ENCODE data around the gene SELENOS. TPM values are rescaled to one million over a fixed set of nuclear protein-coding genes. Genes with fewer than 3 reads are reported as not detected.

The SELENOS gene
- total and polyA plus RNA-seq, 11 donors = 38.7 to 209 (median 49.8) TPM

DNA sequence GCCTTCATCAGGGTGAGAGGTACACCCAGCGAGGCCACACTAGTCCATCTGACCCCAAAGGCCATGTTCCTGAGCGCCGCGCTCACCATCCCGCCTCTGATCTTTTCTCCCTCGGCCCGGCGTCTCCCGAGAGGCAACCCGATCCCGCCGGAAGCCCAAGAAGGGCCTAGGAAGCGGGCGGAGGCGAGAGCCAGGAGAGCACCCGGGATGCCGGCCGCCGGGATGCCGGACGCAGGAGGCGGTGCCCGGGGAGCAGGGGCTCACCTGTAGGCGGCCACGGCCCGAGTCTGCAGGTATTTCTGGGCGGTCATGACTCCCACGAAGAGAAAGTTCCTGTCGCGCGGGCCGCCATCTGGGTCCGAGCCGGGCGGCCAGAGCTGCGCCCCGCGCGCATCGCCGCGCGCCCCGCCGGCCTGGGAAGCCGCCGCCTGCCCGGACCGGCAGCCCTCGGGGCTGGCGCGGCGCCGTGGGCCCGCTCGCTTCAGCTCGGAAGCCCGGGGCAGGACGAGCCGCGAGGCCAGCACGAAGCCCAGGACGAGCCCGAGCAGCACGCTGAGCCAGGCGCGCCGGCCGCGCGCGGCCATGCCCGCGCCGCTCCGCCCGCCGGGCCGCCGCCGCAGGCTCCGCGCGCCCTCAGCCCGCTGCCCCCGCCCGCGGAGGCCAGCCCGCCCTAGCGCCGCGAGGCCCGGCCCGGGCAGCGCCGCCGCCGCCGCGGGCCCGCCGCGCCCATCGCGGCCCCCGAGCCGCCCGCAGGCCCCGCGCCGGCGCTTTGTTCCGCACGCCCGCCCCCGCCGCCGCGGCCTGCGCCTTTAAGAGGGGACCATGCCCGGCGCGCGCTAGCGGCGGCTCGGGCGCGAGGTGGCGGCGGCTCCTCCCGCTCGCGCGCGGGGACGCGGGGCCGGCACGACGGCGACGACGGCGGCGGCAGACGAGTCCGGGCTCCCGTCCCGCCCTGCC, 26.1 kb downstream of the SELENOS start:
- Histone ChIP-seq H3K27ac (peak overlapping the region; percentile 87 to 97 (median 90)), H3K4me3 (peak overlapping the region; percentile 64 to 99 (median 86)), H3K36me3 (peaks cover 0 to 20% (median 4%) of the 10 kb centered on the region in 9 donors), H3K9me3 (no peaks in the 10 kb centered on the region), H3K4me1 (peaks cover 0 to 69% (median 52%) of the 10 kb centered on the region in 12 donors), H3K27me3 (no peaks in the 10 kb centered on the region)
- ATAC-seq = peak in 3 of 4 donors; percentile 4 to 49 (median 38)
- peak in 3 of 5 donors; percentile 34 to 76 (median 55) for DNase-seq
- intact Hi-C loops (cut with DNase I) = loop anchor here in 8 of 10 donors (2.0 to 10.0 kb wide), 9 partner anchors 64 to 626 kb away; no protein-coding TSS in a partner anchor
- TF ChIP-seq POLR2A (IDR thresholded peaks at IDR 0.05) = no peak
- TF ChIP-seq, protein P1, sequence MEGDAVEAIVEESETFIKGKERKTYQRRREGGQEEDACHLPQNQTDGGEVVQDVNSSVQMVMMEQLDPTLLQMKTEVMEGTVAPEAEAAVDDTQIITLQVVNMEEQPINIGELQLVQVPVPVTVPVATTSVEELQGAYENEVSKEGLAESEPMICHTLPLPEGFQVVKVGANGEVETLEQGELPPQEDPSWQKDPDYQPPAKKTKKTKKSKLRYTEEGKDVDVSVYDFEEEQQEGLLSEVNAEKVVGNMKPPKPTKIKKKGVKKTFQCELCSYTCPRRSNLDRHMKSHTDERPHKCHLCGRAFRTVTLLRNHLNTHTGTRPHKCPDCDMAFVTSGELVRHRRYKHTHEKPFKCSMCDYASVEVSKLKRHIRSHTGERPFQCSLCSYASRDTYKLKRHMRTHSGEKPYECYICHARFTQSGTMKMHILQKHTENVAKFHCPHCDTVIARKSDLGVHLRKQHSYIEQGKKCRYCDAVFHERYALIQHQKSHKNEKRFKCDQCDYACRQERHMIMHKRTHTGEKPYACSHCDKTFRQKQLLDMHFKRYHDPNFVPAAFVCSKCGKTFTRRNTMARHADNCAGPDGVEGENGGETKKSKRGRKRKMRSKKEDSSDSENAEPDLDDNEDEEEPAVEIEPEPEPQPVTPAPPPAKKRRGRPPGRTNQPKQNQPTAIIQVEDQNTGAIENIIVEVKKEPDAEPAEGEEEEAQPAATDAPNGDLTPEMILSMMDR (IDR thresholded peaks at IDR 0.05) = no peak
- 0 to 3% (median 1%) methylated on average over 22 to 150 of the region's 150 CpGs for WGBS, 4 donors

DNA sequence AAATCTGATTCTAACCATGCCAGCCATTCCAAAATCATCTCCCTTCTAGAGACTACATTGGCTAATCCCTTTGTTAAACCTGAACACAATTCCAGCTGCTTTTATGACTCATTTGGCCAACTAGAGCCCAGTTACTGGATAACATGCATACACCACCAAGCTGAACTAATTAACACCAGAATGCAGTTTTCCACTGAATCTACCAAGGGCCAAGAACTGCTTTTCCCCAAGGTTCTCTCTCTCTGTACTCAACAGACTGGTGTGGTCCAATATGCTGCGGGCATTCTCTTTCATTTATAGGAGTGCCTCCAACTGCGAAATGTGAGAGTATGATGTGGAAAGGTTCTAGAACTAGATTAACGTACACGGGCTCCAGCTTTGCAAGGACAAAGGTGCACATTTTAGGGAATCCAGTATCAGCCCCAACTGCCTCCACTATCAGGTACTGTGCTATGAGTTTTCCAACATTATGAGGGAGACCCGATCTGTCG, 26.9 kb downstream of the SELENOS start:
- Histone ChIP-seq H3K36me3 (peaks cover 0 to 20% (median 4%) of the 10 kb centered on the region in 9 donors), H3K4me3 (peak overlapping the region; percentile 64 to 98 (median 86)), H3K9me3 (no peaks in the 10 kb centered on the region), H3K27me3 (no peaks in the 10 kb centered on the region), H3K27ac (peak overlapping the region; percentile 38 to 91 (median 76)), H3K4me1 (peaks cover 0 to 70% (median 54%) of the 10 kb centered on the region in 12 donors)
- 3 to 14% (median 13%) methylated on average over 6 of the region's 6 CpGs for WGBS, 4 donors
- intact Hi-C loops (cut with DNase I) = loop anchor here in 8 of 10 donors (2.0 to 10.0 kb wide), 9 partner anchors 63 to 626 kb away; no protein-coding TSS in a partner anchor
- peak in 1 of 4 donors; percentile 6 for ATAC-seq
- TF ChIP-seq, protein P1 (IDR thresholded peaks at IDR 0.05) = no peak
- TF ChIP-seq POLR2A (IDR thresholded peaks at IDR 0.05) = no peak
- no peak for DNase-seq

DNA sequence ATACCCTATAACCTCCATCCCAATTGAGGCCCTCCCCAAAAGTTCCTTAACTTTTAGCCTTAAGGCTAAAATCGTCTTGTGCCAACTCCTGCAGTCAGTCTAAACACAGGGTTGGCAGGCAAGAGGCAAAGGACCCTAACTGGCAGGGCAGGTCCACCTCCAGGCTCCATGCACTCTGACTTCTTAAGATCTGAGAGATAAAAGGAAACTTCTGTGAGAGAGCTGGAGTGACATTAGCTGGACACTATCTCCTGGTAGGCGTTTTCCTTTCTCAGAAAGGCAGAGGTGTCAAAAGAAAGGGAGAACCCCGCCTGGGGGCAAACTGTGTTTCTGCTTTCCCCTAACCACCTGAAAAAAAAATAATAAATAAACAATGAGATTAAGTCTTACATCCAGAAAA, 29.0 kb downstream of the SELENOS start:
- H3K27ac ChIP-seq = peak overlapping the region in 1 of 12 donors; percentile 28
- H3K4me1 ChIP-seq = peaks cover 0 to 83% (median 66%) of the 10 kb centered on the region in 12 donors
- H3K4me3 ChIP-seq = peak overlapping the region in 2 of 12 donors; percentile 3 to 96
- H3K9me3 ChIP-seq = no peaks in the 10 kb centered on the region
- TF ChIP-seq, protein P1 (IDR thresholded peaks at IDR 0.05) = no peak
- TF ChIP-seq POLR2A (IDR thresholded peaks at IDR 0.05) = no peak
- WGBS, 4 donors = 67 to 78% (median 74%) methylated on average over 3 of the region's 3 CpGs
- peaks cover 0 to 20% (median 4%) of the 10 kb centered on the region in 9 donors for H3K36me3 ChIP-seq
- no peak for ATAC-seq
- no peaks in the 10 kb centered on the region for H3K27me3 ChIP-seq
- intact Hi-C loops (cut with DNase I) = loop anchor here in 6 of 10 donors (5.0 to 10.0 kb wide), 5 partner anchors 53 to 81 kb away; no protein-coding TSS in a partner anchor
- no peak for DNase-seq

Data from heart left ventricle (tissue), 16 donors.